HUES64 (cell line): ENCODE measurements around the gene SLC37A1.
"Not testable (repeated sequence)": the region's sequence is repeated elsewhere in the genome, so short reads cannot be mapped to it uniquely, and the experiment has no call there.

Source experiments
- H3K27ac ChIP-seq: 2 replicates; pipeline ENCODE4 v1.7.0; 2013; ENCODE audit warnings: low read depth, low read length, inconsistent platforms
- H3K27me3 ChIP-seq: 2 replicates; pipeline ENCODE4 v1.6.1; 2013; ENCODE audit warnings: mild to moderate bottlenecking, low read length; ENCODE audit not compliant: insufficient read depth
- H3K36me3 ChIP-seq: 2 replicates; pipeline ENCODE4 v1.6.1; 2013; ENCODE audit warnings: mild to moderate bottlenecking, low read length; ENCODE audit not compliant: insufficient read depth
- H3K4me1 ChIP-seq: 2 replicates; pipeline ENCODE4 v1.6.1; 2013; ENCODE audit warnings: mild to moderate bottlenecking, low read length, moderate library complexity; ENCODE audit not compliant: insufficient read depth
- H3K4me3 ChIP-seq: 2 replicates; pipeline ENCODE4 v1.5.1; 2013; ENCODE audit warnings: mild to moderate bottlenecking, low read length, moderate library complexity
- H3K9ac ChIP-seq: 2 replicates; pipeline ENCODE4 v1.6.1; 2013; ENCODE audit warnings: mild to moderate bottlenecking, low read depth, low read length
- H3K9me3 ChIP-seq: 2 replicates; pipeline ENCODE4 v1.6.1; 2013; ENCODE audit warnings: low read depth, low read length; ENCODE audit not compliant: insufficient read depth
- WGBS: fragments of 150-250, 120-280 bp; methylation state at CpG from one replicate; pipeline ENCODE4 v1.1.7; 2013; ENCODE audit warnings: missing lambda C conversion rate; 5-methylcytosine and 5-hydroxymethylcytosine counted together

The SLC37A1 gene

DNA sequence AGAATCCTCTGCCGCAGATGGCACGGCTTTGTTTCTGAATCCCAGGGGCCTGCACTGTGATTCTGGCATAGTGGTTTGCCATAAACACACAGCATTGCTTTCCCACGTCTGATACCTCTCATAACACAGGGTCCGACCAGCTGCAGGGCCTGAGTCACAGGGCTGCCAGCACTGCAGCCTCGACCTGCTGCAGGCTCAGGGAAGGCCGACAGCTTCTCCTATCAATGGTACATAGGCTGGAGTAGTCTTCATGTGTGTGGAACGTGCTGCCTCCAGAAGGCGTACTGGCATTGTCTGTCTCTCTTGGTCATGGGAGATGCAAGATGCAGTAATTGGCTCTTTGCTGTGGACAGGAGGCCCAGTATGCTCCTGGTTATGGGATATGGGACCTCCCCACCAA, 86.3 kb downstream of the SLC37A1 start:
- no peaks in the 10 kb centered on the region for H3K27me3 ChIP-seq
- H3K4me1 ChIP-seq: no peaks in the 10 kb centered on the region
- 91% methylated on average over 8 of the region's 8 CpGs for WGBS
- H3K36me3 ChIP-seq: no peaks in the 10 kb centered on the region
- H3K9ac ChIP-seq: no peak overlapping the region
- 0 out of 2 replicates have a peak, but pooled peaks cover 5% of the 10 kb centered on the region for H3K9me3 ChIP-seq
- no peak overlapping the region for H3K27ac ChIP-seq
- H3K4me3 ChIP-seq: no peak overlapping the region

DNA sequence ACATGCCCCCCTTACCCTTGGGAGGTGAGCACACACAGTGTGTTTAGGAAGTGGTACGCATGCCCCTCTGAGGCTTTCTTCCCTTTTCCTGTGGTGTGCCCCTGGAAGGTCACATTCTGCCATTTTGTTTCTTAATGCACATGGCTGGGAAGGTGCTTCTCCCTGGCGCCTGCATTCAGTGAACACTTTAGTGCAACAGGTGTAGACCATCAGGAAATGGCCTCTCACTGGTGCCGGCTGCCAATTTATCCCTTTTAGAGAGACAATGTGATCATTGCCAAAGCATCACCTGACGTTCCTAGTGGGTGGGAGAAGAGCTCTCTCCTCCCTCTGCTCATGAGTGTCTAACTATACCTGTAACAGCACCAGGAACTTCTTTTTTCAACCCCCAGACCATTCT, 88.0 kb downstream of the SLC37A1 start:
- Histone ChIP-seq H3K9me3 (peaks cover 16% of the 10 kb centered on the region), H3K36me3 (no peaks in the 10 kb centered on the region), H3K4me1 (no peaks in the 10 kb centered on the region), H3K27ac (no peak overlapping the region), H3K4me3 (no peak overlapping the region), H3K27me3 (no peaks in the 10 kb centered on the region), H3K9ac (no peak overlapping the region)
- WGBS: 95% methylated on average over 4 of the region's 4 CpGs

DNA sequence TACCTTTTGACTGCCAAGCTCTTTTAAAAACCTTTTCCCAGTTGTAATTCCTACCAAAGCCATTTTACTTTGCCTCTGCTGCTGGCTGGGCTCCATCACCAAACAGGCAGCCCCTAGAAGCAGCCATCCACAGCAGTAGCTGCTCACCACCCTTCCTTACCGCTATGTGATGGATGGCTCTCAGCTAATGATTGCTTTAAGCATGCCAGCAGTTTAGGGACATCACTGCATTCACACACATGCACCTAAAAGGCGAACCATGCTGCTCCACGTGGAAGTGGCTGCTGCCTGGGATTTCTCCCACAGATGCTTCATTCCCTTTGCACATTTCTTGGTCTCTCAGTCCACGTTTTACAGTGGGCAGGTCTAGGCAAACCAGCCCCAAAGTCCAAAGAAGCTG, 93.5 kb downstream of the SLC37A1 start:
- no peaks in the 10 kb centered on the region for H3K36me3 ChIP-seq
- no peaks in the 10 kb centered on the region for H3K4me1 ChIP-seq
- no peak overlapping the region for H3K27ac ChIP-seq
- no peak overlapping the region for H3K4me3 ChIP-seq
- 77% methylated on average over 4 of the region's 4 CpGs for WGBS
- H3K27me3 ChIP-seq: no peaks in the 10 kb centered on the region
- no peak overlapping the region for H3K9ac ChIP-seq
- H3K9me3 ChIP-seq: peaks cover 16% of the 10 kb centered on the region

DNA sequence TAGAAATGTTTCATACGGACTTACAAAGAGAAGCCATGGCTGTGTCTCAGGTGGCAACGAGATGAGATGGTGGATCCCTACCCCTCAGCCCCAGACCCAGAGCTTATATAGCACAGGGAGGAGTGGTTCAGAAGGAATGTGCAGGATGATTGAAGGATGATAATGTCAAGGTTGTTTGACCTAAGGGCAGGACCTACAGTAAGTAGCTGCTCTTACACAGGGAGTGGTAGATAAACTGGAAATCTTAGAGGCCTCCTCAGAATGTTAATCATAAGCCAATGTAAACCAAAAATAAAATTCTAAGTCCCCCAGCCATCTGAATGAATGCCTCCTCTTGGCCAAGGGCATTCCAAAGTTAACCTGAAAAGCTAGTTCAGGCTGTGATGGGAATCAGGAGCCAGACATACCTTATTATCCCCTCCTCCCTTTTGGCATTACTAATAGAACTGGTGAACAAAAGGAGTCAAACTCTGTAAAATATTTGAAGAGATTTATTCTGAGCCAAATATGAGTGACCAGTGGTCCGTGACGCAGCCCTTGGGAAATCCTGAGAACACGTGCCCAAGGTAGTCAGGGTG, 94.0 kb downstream of the SLC37A1 start:
- Histone ChIP-seq H3K9me3 (peaks cover 16% of the 10 kb centered on the region), H3K27me3 (no peaks in the 10 kb centered on the region), H3K9ac (no peak overlapping the region), H3K4me3 (no peak overlapping the region), H3K4me1 (no peaks in the 10 kb centered on the region), H3K27ac (no peak overlapping the region), H3K36me3 (no peaks in the 10 kb centered on the region)
- 90% methylated on average over 5 of the region's 5 CpGs for WGBS

DNA sequence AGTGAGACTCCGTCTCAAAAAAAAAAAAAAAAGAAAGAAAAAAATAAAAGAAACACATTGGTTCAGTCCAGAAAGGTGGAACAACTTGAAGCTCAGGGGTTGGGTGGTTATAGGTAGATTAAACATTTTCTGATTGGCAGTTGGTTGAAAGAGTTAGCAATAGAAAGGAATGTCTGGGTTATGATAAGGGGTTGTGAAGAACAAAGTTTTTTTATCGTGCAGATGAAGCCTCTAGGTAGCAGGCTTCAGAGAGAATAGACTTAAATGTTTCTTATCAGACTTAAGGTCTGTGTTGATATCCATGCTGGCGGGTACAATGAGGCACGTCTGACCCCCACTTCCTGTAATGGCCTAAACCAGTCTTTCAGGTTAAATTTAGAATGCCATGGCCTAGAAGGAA, 94.8 kb downstream of the SLC37A1 start:
- Histone ChIP-seq H3K4me3 (no peak overlapping the region), H3K4me1 (no peaks in the 10 kb centered on the region), H3K36me3 (no peaks in the 10 kb centered on the region), H3K27ac (no peak overlapping the region), H3K9ac (no peak overlapping the region), H3K27me3 (no peaks in the 10 kb centered on the region), H3K9me3 (peaks cover 16% of the 10 kb centered on the region)
- 91% methylated on average over 4 of the region's 4 CpGs for WGBS

DNA sequence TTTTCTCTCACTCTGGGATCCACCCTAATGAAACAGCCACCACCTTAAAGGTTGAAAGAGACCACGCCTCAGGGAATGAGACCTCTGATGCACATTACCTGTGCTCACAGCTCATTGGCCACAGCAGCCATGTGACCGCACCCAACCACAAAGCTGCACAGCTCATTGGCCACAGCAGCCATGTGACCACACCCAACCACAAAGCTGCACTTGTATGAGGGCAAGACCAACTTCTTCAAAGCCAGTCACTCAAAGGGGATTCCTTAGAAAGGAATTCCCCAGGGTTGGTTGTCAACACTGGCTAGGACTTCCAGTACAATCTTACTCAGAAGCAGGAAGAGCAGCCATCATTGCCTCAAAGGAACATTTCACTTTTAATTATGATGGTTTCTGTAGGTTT, 96.2 kb downstream of the SLC37A1 start:
- Histone ChIP-seq H3K27me3 (no peaks in the 10 kb centered on the region), H3K36me3 (no peaks in the 10 kb centered on the region), H3K9ac (no peak overlapping the region), H3K4me1 (no peaks in the 10 kb centered on the region), H3K9me3 (peaks cover 11% of the 10 kb centered on the region), H3K4me3 (no peak overlapping the region), H3K27ac (no peak overlapping the region)
- WGBS: 90% methylated on average over 2 of the region's 2 CpGs

DNA sequence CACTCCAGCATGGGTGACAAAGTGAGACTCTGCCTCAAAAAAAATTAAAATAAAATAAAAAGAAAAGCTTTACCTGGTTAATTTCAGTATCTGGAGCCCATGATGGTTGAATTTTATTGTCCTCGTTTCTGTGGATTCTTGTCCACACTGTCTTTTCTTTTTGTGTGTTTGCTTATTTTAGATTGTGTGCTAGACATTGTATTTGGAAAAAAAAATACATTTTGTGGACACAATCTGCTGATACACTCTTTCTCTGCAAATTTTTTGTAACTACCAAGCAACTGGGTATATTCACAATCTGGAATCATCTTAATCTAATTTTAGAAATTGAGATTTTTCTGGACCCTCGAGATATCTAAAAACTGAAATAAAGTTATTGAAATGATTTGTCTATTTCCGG, 98.2 kb downstream of the SLC37A1 start:
- H3K36me3 ChIP-seq: no peaks in the 10 kb centered on the region
- H3K4me3 ChIP-seq: no peak overlapping the region
- no peaks in the 10 kb centered on the region for H3K27me3 ChIP-seq
- no peak overlapping the region for H3K9ac ChIP-seq
- no peaks in the 10 kb centered on the region for H3K4me1 ChIP-seq
- 87% methylated on average over 3 of the region's 3 CpGs for WGBS
- H3K27ac ChIP-seq: no peak overlapping the region
- H3K9me3 ChIP-seq: no peaks in the 10 kb centered on the region

DNA sequence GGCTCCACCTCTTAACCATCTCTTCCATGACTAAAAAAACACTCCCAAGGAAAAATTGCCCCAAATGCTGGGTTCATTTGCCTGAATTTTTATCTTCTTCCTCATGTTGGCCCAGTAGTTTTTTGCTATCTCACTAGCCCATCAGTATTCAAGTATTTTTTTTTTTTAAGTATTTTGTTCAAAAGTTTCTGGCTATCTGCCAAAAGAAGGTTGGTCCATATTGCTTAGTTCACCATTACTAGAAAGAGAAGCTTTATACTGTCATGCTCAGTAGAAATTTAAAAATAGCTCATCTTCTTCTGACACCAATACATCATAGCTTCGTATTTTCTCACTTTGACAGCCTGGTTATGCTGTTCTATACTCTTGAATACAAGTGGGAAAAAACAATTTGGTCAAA, 98.7 kb downstream of the SLC37A1 start:
- H3K9ac ChIP-seq: no peak overlapping the region
- H3K27ac ChIP-seq: no peak overlapping the region
- no peaks in the 10 kb centered on the region for H3K9me3 ChIP-seq
- H3K4me3 ChIP-seq: no peak overlapping the region
- no peaks in the 10 kb centered on the region for H3K4me1 ChIP-seq
- no peaks in the 10 kb centered on the region for H3K27me3 ChIP-seq
- H3K36me3 ChIP-seq: no peaks in the 10 kb centered on the region
- WGBS: 91% methylated on average over 1 of the region's 1 CpG

DNA sequence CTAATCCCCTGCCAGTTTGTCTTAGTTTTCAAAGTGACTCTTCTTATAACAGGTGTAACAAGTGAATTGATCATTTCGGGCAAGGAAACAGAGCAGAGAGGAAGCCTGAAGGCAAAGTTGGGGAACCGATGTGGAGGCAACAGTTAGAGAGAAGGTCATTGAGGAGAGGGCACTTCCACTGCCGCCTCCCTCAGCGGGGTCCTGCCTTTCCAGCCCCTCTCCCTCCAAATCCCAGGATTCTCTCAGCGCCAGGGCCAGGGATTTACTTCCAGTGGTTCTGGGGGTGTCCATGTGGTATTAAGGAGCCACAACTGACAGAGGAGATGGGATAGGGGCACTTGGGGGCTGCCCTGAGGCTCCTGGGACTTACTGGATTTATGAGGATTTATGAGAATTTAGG, 100.1 kb downstream of the SLC37A1 start:
- Histone ChIP-seq H3K9me3 (no peaks in the 10 kb centered on the region), H3K4me3 (no peak overlapping the region), H3K36me3 (no peaks in the 10 kb centered on the region), H3K4me1 (no peaks in the 10 kb centered on the region), H3K27me3 (no peaks in the 10 kb centered on the region), H3K9ac (no peak overlapping the region), H3K27ac (no peak overlapping the region)
- 86% methylated on average over 5 of the region's 5 CpGs for WGBS

DNA sequence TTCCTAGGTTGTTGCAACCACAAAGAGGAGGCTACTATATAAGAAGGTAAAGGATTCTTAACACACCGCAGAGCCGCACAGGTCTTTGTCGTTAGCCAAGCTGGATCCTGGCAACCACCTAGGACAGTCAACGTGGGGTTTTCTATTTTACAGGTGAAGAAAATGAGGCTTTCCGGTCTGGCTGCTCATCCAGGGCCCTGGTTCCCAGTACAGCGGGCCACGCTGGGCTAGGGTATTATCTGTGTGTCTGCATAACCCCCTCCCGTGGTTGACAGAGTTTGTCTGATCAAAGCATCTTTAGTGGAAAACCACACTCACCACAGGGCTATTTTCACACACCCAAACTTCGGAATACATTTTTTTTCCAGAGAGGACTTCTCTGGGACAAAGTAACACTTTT, 100.7 kb downstream of the SLC37A1 start:
- no peaks in the 10 kb centered on the region for H3K36me3 ChIP-seq
- 85% methylated on average over 9 of the region's 9 CpGs for WGBS
- H3K4me3 ChIP-seq: no peak overlapping the region
- peak overlapping the region; percentile 32; the same call in 1 of the 2 replicates for H3K27ac ChIP-seq
- 0 out of 2 replicates have a peak, but pooled peaks cover 4% of the 10 kb centered on the region for H3K27me3 ChIP-seq
- no peak overlapping the region for H3K9ac ChIP-seq
- no peaks in the 10 kb centered on the region for H3K9me3 ChIP-seq
- no peaks in the 10 kb centered on the region for H3K4me1 ChIP-seq

DNA sequence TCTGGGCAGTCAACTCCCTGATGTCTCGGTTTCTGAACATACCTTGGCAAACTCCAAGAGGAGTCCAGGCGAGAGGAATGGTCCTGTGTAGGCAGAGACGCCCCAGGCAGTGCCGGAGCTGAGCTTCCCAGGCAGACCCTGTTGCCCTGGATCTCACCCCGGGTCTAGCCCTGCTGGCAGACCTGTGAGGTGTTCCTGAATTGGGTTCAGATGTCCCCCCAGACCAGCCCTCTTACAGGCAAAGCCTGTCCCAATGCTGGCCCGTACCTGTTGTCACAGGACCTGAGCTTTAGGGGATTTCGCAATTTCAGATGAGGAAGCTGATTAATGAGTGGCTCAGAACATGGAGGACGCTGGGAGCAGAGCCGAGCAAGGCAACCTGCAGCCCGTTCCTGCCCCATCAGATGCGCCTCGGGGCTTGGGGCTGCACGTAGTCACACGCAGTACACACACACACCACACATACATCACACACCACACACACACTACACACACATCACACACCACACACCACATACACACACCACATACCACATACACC, 101.2 kb downstream of the SLC37A1 start:
- WGBS: 79% methylated on average over 14 of the region's 14 CpGs
- no peak overlapping the region for H3K4me3 ChIP-seq
- H3K36me3 ChIP-seq: no peaks in the 10 kb centered on the region
- no peaks in the 10 kb centered on the region for H3K4me1 ChIP-seq
- H3K27me3 ChIP-seq: 0 out of 2 replicates have a peak, but pooled peaks cover 5% of the 10 kb centered on the region
- H3K27ac ChIP-seq: peak overlapping the region; percentile 32; the same call in 1 of the 2 replicates
- H3K9ac ChIP-seq: no peak overlapping the region
- no peaks in the 10 kb centered on the region for H3K9me3 ChIP-seq

DNA sequence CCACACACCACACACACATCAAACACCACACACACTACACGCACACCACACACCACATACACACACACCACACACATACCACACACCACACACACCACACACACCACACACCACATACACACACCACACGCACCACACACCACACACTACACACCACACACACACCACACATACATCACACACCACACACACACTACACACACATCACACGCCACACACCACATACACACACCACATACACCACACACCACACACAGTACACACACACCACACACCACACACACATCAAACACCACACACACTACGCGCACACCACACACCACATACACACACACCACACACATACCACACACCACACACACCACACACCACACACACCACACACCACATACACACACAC, 101.7 kb downstream of the SLC37A1 start:
- H3K4me1 ChIP-seq, H3K27ac ChIP-seq, H3K4me3 ChIP-seq, H3K9me3 ChIP-seq, H3K36me3 ChIP-seq, H3K9ac ChIP-seq, H3K27me3 ChIP-seq: not testable (repeated sequence)
- whole genome bisulfite sequencing: 79% methylated on average over 3 of the region's 5 CpGs
